GM12878 (cell line): Measurements from ENCODE around the gene SPI1. TPM values are rescaled to one million over a fixed set of nuclear protein-coding genes. Genes with fewer than 3 reads are reported as not detected.

Experiments
- ATAC-seq: fragments of 200-7000 bp; cut with Tn5 transposase; 3 replicates; pipeline ENCODE4 v1.9.1; 2020; ENCODE audit warnings: mild to moderate bottlenecking, moderate library complexity
- BruUV-seq: library from RNA; stranded (reverse); fragments of 400-500 nt; replicated peaks from 2 replicates; lab custom pipeline; 2021; lab: Mats Ljungman, UMichigan
- CTCF ChIA-PET: fragments of 300-600 bp; sonication (Branson Sonifier 250); formaldehyde crosslinking; extraction: SDS; loops from one replicate; lab custom pipeline; 2021; ENCODE audit warnings: inconsistent platforms; lab: Yijun Ruan, JAX
- POLR2A ChIA-PET: fragments of 350-600 bp; formaldehyde crosslinking; extraction: SDS; loops from one replicate; lab custom pipeline; 2021; ENCODE audit warnings: inconsistent platforms; lab: Charles Lee
- RAD21 ChIA-PET: fragments of 300-600 bp; sonication (Branson Sonifier 250); formaldehyde crosslinking; loops from one replicate; lab custom pipeline; 2023; ENCODE audit warnings: antibody characterized with exemption; ENCODE audit not compliant: unreplicated experiment; lab: Charles Lee
- SMC1A ChIA-PET: fragments of 300-600 bp; sonication (Branson Sonifier 250); formaldehyde crosslinking; loops from one replicate; lab custom pipeline; 2023; ENCODE audit not compliant: unreplicated experiment, uncharacterized antibody; lab: Charles Lee
- DNase-seq: peaks from one replicate; pipeline ENCODE4 v3.0.0-alpha.2; 2011; ENCODE audit warnings: low read depth, low spot score
- FAIRE-seq: peaks from 3 replicates; lab custom pipeline; 2011; peaks lifted over from hg19 to GRCh38; lab: Jason Lieb, UNC
- H2AFZ ChIP-seq: 2 replicates; pipeline ENCODE4 v1.6.0; 2011; ENCODE audit warnings: low read depth, low read length, control low read depth; ENCODE audit not compliant: control insufficient read depth
- H3K27ac ChIP-seq: 2 replicates; pipeline ENCODE4 v1.5.1; 2011; ENCODE audit warnings: control low read depth; ENCODE audit not compliant: control insufficient read depth, insufficient read depth
- H3K27me3 ChIP-seq, 2 experiments: replicated peaks in 1 of 2; 2 replicates each; pipeline versions ENCODE4 v1.6.0 to v1.6.1; 2011; ENCODE audit warnings: low read length in 1 of 2; ENCODE audit not compliant: control insufficient read depth in 2 of 2, insufficient read depth in 2 of 2
- H3K36me3 ChIP-seq, 2 experiments: 2 replicates each; pipeline ENCODE4 v1.5.1; 2011; ENCODE audit warnings: low read length in 1 of 2; ENCODE audit not compliant: control insufficient read depth in 2 of 2, insufficient read depth in 2 of 2
- H3K4me1 ChIP-seq: 2 replicates; pipeline ENCODE4 v1.6.1; 2011; ENCODE audit warnings: mild to moderate bottlenecking, low read length, moderate library complexity, mixed read lengths; ENCODE audit not compliant: control insufficient read depth, insufficient read depth
- H3K4me2 ChIP-seq: 2 replicates; pipeline ENCODE4 v1.6.0; 2011; ENCODE audit warnings: control low read depth; ENCODE audit not compliant: control insufficient read depth, insufficient read depth
- H3K4me3 ChIP-seq: fragments of 200-600 bp; sonication (generic); 2 replicates; pipeline ENCODE4 v1.5.1; 2016
- H3K79me2 ChIP-seq: 2 replicates; pipeline ENCODE4 v1.6.0; 2011; ENCODE audit warnings: low read length; ENCODE audit not compliant: control insufficient read depth, insufficient read depth
- H3K9ac ChIP-seq: 2 replicates; pipeline ENCODE4 v1.8.0; 2011; ENCODE audit warnings: low read length, control low read depth, mixed read lengths; ENCODE audit not compliant: control insufficient read depth, insufficient read depth
- H3K9me3 ChIP-seq: replicated peaks from 3 replicates; pipeline ENCODE4 v1.5.1; 2011; ENCODE audit warnings: mild to moderate bottlenecking, low read length; ENCODE audit not compliant: control insufficient read depth, insufficient read depth
- H4K20me1 ChIP-seq: 2 replicates; pipeline ENCODE4 v1.6.0; 2011; ENCODE audit not compliant: control insufficient read depth, insufficient read depth
- ATF7 ChIP-seq: fragments of 450-650 bp; IDR thresholded peaks from 2 replicates; pipeline ENCODE4 v1.6.1; 2016; ENCODE audit warnings: low read depth, mild to moderate bottlenecking
- EGR1 ChIP-seq, 2 experiments: IDR thresholded peaks; 1 replicate in 1 of 2; 2 replicates in 1 of 2; pipeline ENCODE4 v1.6.1; 2011 to 2012; ENCODE audit warnings: low read depth in 2 of 2, low read length in 2 of 2, borderline replicate concordance in 1 of 2, mild to moderate bottlenecking in 1 of 2, moderate library complexity in 1 of 2
- ELK1 ChIP-seq: IDR thresholded peaks from 2 replicates; pipeline ENCODE4 v1.6.1; 2012; ENCODE audit warnings: low read depth, low read length, improper control_type of control experiment
- FOS ChIP-seq: IDR thresholded peaks from 3 replicates; pipeline ENCODE4 v1.6.1; 2011; ENCODE audit warnings: borderline replicate concordance; ENCODE audit not compliant: insufficient read length; ENCODE audit errors: extremely low read depth
- IRF5 ChIP-seq: fragments of 450-650 bp; IDR thresholded peaks from 2 replicates; pipeline ENCODE4 v1.6.1; 2017; ENCODE audit warnings: borderline replicate concordance
- NFYB ChIP-seq: IDR thresholded peaks from 2 replicates; pipeline ENCODE4 v1.6.1; 2011; ENCODE audit warnings: low read depth, mild to moderate bottlenecking, low read length, improper control_type of control experiment, moderate library complexity; ENCODE audit not compliant: insufficient read depth
- SREBF1 ChIP-seq: IDR thresholded peaks from 2 replicates; pipeline ENCODE4 v1.6.1; 2012; ENCODE audit warnings: mild to moderate bottlenecking, low read length
- ZNF274 ChIP-seq: IDR thresholded peaks from one replicate; pipeline ENCODE4 v1.8.0; 2011; ENCODE audit not compliant: insufficient read length, insufficient read depth
- whole genome bisulfite sequencing: methylation state at CpG from one replicate; pipeline ENCODE4 v1.1.6; 2016; ENCODE audit warnings: low lambda C conversion rate; ENCODE audit not compliant: insufficient replicate concordance, insufficient coverage; ENCODE audit errors: missing lambda C conversion rate; 5-methylcytosine and 5-hydroxymethylcytosine counted together
- in situ Hi-C: fragments of 300-500 bp; cut with MboI; formaldehyde crosslinking; loops from 9 replicates; pipeline ENCODE4 v1.14.3; 2018; ENCODE audit warnings: mixed read lengths
- intact Hi-C: fragments of 100-400 bp; cut with micrococcal nuclease; formaldehyde crosslinking; loops from one replicate; pipeline ENCODE4 v1.14.2; 2022; ENCODE audit not compliant: unreplicated experiment
- polyA plus RNA-seq, 11 experiments: library from polyadenylated mRNA; depleted of rRNA in 4 of 11; unstranded in 6 of 11; stranded (reverse) in 5 of 11; fragments of >200 nt; fragmentation: Nextera tagmentation in 4 of 11; fragmentation: Illumina TruSeq in 1 of 11; extraction: Ambion mirVana in 4 of 11; extraction: Trizol in 1 of 11; gene quantifications; 1 replicate in 1 of 11; 2 replicates in 10 of 11; pipeline versions ENCODE4 v1.2.1 to v1.2.3, GENCODE V29; 2011 to 2016; ENCODE audit warnings: inconsistent platforms in 2 of 11, missing spikeins in 2 of 11, low read depth in 1 of 11
- total RNA-seq, 4 experiments: library from RNA; depleted of rRNA in 3 of 4; stranded (reverse); fragments of >200 nt in 3 of 4; fragmentation: Illumina TruSeq in 1 of 4; extraction: Trizol in 1 of 4; gene quantifications; 2 replicates each; pipeline versions ENCODE4 v1.2.1 to v1.2.3, GENCODE V29; 2013 to 2021

Gene SPI1
- total and polyA plus RNA-seq, 10 of the 15 experiments (the other 5 are each of a cell fraction or from before 2014, with no cell fraction given) = 0.05 to 31.1 (median 9.7) TPM

- no peak overlapping the region for H3K4me3 ChIP-seq
- 0 out of 2 replicates have a peak, but pooled peaks cover under 1% of the 10 kb centered on the region for H3K4me1 ChIP-seq
- DNase-seq (no peak), FAIRE-seq (no peak), ATAC-seq (no peak)
- H4K20me1 ChIP-seq = no peaks in the 10 kb centered on the region
- H3K4me2 ChIP-seq = no peak overlapping the region
- in situ Hi-C loops (no loop called here), intact Hi-C loops (no loop called here)
- WGBS = 62% methylated on average over 8 of the region's 8 CpGs
- TF ChIP-seq IRF5 (no peak), ATF7 (no peak), NFYB (no peak), SREBF1 (no peak), FOS (no peak), EGR1 (IDR thresholded peaks at IDR 0.05; ENCODE audit: borderline replicate concordance in 1 of 2, low read depth in 2 of 2, low read length in 2 of 2) (no peak), ELK1 (no peak), ZNF274 (no peak)
- H3K27ac ChIP-seq = no peak overlapping the region
- ChIA-PET SMC1A (interaction anchor here (1.3 kb wide), 1 partner anchor 35 kb away, joined by 3 read pairs; no protein-coding TSS in a partner anchor), RAD21 (no interaction called here), CTCF (interaction anchor here (1.2 to 2.1 kb wide), 3 partner anchors 12 to 78 kb away, joined by 3 to 8 read pairs (median 3); no protein-coding TSS in a partner anchor), POLR2A (no interaction called here)
- H3K36me3 ChIP-seq = peaks cover 2 to 3% of the 10 kb centered on the region in 2 experiments
- no peak overlapping the region for H2AFZ ChIP-seq
- no peaks in the 10 kb centered on the region for H3K27me3 ChIP-seq
- no peaks in the 10 kb centered on the region for H3K79me2 ChIP-seq
- H3K9me3 ChIP-seq = no peaks in the 10 kb centered on the region
- H3K9ac ChIP-seq = no peak overlapping the region
- no TSS peak for BruUV-seq
These were observed 44.4 kb downstream of the SPI1 start for GRCh38 chr11:47333886-47334443.
